IMR-90 (cell line): ENCODE measurements around the gene OR5L1. TPM values are rescaled to one million over a fixed set of nuclear protein-coding genes. Genes with fewer than 3 reads are reported as not detected.

Source experiments
- ATAC-seq: fragments of 200-7000 bp; cut with Tn5 transposase; 2 replicates; pipeline ENCODE4 v1.9.1; 2020; ENCODE audit warnings: low read depth, mild to moderate bottlenecking, moderate library complexity
- BruUV-seq: library from RNA; stranded (reverse); fragments of 400-500 nt; replicated peaks from 2 replicates; lab custom pipeline; 2021; lab: Mats Ljungman, UMichigan
- CTCF ChIA-PET: fragments of 300-600 bp; formaldehyde crosslinking; extraction: SDS; loops from one replicate; lab custom pipeline; 2021; ENCODE audit warnings: antibody characterized with exemption; lab: Yijun Ruan, JAX
- POLR2A ChIA-PET: fragments of 300-600 bp; sonication (Branson Sonifier 250); formaldehyde crosslinking; loops from one replicate; lab custom pipeline; 2022; ENCODE audit warnings: antibody characterized with exemption; ENCODE audit not compliant: unreplicated experiment; lab: Charles Lee
- DNase-seq: peaks from one replicate; pipeline ENCODE4 v3.0.0; 2013
- H2AFZ ChIP-seq: replicated peaks from 2 replicates; pipeline ENCODE3; 2013; ENCODE audit warnings: low read length, mild to moderate bottlenecking; ENCODE audit not compliant: poor library complexity
- H2AK5ac ChIP-seq: 2 replicates; pipeline ENCODE4 v1.6.1; 2013; ENCODE audit warnings: low read depth, low read length, inconsistent platforms
- H2AK9ac ChIP-seq: replicated peaks from 2 replicates; pipeline ENCODE3; 2013; ENCODE audit warnings: mild to moderate bottlenecking, low read depth, low read length, moderate library complexity; ENCODE audit not compliant: poor library complexity
- H2BK120ac ChIP-seq: 2 replicates; pipeline ENCODE4 v1.6.1; 2013; ENCODE audit warnings: low read depth, low read length, inconsistent platforms
- H2BK15ac ChIP-seq: 3 replicates; pipeline ENCODE4 v1.6.1; 2013; ENCODE audit warnings: low read depth, low read length, inconsistent platforms
- H2BK20ac ChIP-seq: 2 replicates; pipeline ENCODE4 v1.6.1; 2013; ENCODE audit warnings: low read depth, mild to moderate bottlenecking, inconsistent platforms, low read length, moderate library complexity
- H2BK5ac ChIP-seq: 2 replicates; pipeline ENCODE4 v1.6.1; 2013; ENCODE audit warnings: mild to moderate bottlenecking, low read depth, low read length, inconsistent platforms; ENCODE audit not compliant: poor library complexity, severe bottlenecking
- H3K14ac ChIP-seq: replicated peaks from 2 replicates; pipeline ENCODE4 v1.6.1; 2013; ENCODE audit warnings: low read depth, low read length, inconsistent platforms
- H3K18ac ChIP-seq: 2 replicates; pipeline ENCODE4 v1.6.1; 2013; ENCODE audit warnings: low read depth, low read length, control low read depth
- H3K23ac ChIP-seq: 2 replicates; pipeline ENCODE4 v1.6.1; 2013; ENCODE audit warnings: low read depth, low read length, inconsistent platforms
- H3K27ac ChIP-seq: 2 replicates; pipeline ENCODE4 v1.5.1; 2013; ENCODE audit warnings: mild to moderate bottlenecking, control low read depth, low read length; ENCODE audit not compliant: insufficient read depth
- H3K27me3 ChIP-seq: 2 replicates; pipeline ENCODE4 v1.6.1; 2013; ENCODE audit warnings: low read length; ENCODE audit not compliant: control insufficient read depth, insufficient read depth
- H3K36me3 ChIP-seq: 2 replicates; pipeline ENCODE4 v1.6.1; 2013; ENCODE audit warnings: low read length, mixed read lengths; ENCODE audit not compliant: control insufficient read depth, insufficient read depth
- H3K4ac ChIP-seq: 2 replicates; pipeline ENCODE4 v1.6.1; 2013; ENCODE audit warnings: low read depth, low read length, inconsistent platforms
- H3K4me1 ChIP-seq: 2 replicates; pipeline ENCODE4 v1.6.1; 2013; ENCODE audit warnings: low read length, mixed read lengths; ENCODE audit not compliant: control insufficient read depth, insufficient read depth
- H3K4me2 ChIP-seq: 2 replicates; pipeline ENCODE4 v1.6.1; 2013; ENCODE audit warnings: low read depth, mild to moderate bottlenecking, control low read depth, low read length, moderate library complexity
- H3K4me3 ChIP-seq: 2 replicates; pipeline ENCODE4 v1.5.1; 2013; ENCODE audit warnings: low read depth, mild to moderate bottlenecking, control low read depth, low read length, moderate library complexity; ENCODE audit not compliant: insufficient read depth
- H3K56ac ChIP-seq: 2 replicates; pipeline ENCODE4 v1.6.1; 2013; ENCODE audit warnings: low read length, inconsistent platforms; ENCODE audit not compliant: insufficient read depth; ENCODE audit errors: extremely low read depth
- H3K79me1 ChIP-seq, 2 experiments: 2 replicates each; pipeline ENCODE4 v1.6.1; 2013; ENCODE audit warnings: low read length in 2 of 2, inconsistent platforms in 1 of 2, low read depth in 1 of 2
- H3K9ac ChIP-seq: 2 replicates; pipeline ENCODE4 v1.6.1; 2013; ENCODE audit warnings: low read depth, low read length, control low read depth
- H3K9me1 ChIP-seq: 2 replicates; pipeline ENCODE4 v1.6.1; 2013; ENCODE audit warnings: low read length, inconsistent platforms; ENCODE audit not compliant: insufficient read depth
- H3K9me3 ChIP-seq: 2 replicates; pipeline ENCODE4 v1.6.1; 2013; ENCODE audit warnings: low read length; ENCODE audit not compliant: control insufficient read depth, insufficient read depth
- H4K20me1 ChIP-seq: 2 replicates; pipeline ENCODE4 v1.6.1; 2013; ENCODE audit warnings: low read length, inconsistent platforms; ENCODE audit not compliant: insufficient read depth
- H4K5ac ChIP-seq: 2 replicates; pipeline ENCODE4 v1.6.1; 2013; ENCODE audit warnings: mild to moderate bottlenecking, low read depth, low read length, control low read depth
- H4K8ac ChIP-seq, 2 experiments: 2 replicates each; pipeline ENCODE4 v1.6.1; 2013; ENCODE audit warnings: low read depth in 2 of 2, low read length in 2 of 2, control low read depth in 1 of 2, inconsistent platforms in 1 of 2
- H4K91ac ChIP-seq: 2 replicates; pipeline ENCODE4 v1.6.1; 2013; ENCODE audit warnings: low read depth, low read length, inconsistent platforms; ENCODE audit not compliant: insufficient read depth
- FOS ChIP-seq: fragments of 150-350 bp; IDR thresholded peaks from 2 replicates; pipeline ENCODE4 v1.6.1; 2016; ENCODE audit warnings: low read depth, low read length
- MAFK ChIP-seq: IDR thresholded peaks from 2 replicates; pipeline ENCODE4 v1.6.1; 2012; ENCODE audit warnings: low read depth, low read length, improper control_type of control experiment
- MXI1 ChIP-seq: IDR thresholded peaks from 2 replicates; pipeline ENCODE4 v1.6.1; 2012; ENCODE audit warnings: low read depth, mild to moderate bottlenecking, low read length, moderate library complexity, borderline replicate concordance
- NFE2L2 ChIP-seq: fragments of 150-350 bp; IDR thresholded peaks from 2 replicates; pipeline ENCODE4 v1.6.1; 2016; ENCODE audit warnings: low read depth, mild to moderate bottlenecking, low read length
- POLR2A ChIP-seq: IDR thresholded peaks from 2 replicates; pipeline ENCODE4 v1.6.1; 2012; ENCODE audit warnings: mild to moderate bottlenecking, low read depth, low read length
- RAD21 ChIP-seq: IDR thresholded peaks from 2 replicates; pipeline ENCODE4 v1.6.1; 2012; ENCODE audit warnings: low read length, improper control_type of control experiment
- RCOR1 ChIP-seq: IDR thresholded peaks from 2 replicates; pipeline ENCODE4 v1.6.1; 2012; ENCODE audit warnings: mild to moderate bottlenecking, low read length, improper control_type of control experiment; ENCODE audit not compliant: insufficient replicate concordance
- RFX5 ChIP-seq: IDR thresholded peaks from 2 replicates; pipeline ENCODE4 v1.8.0; 2012; ENCODE audit warnings: low read depth, mild to moderate bottlenecking, low read length, moderate library complexity
- SMC3 ChIP-seq: fragments of 150-350 bp; IDR thresholded peaks from 2 replicates; pipeline ENCODE4 v1.6.1; 2016; ENCODE audit warnings: low read depth, mild to moderate bottlenecking, antibody characterized with exemption, low read length, moderate library complexity
- WGBS, 2 experiments: methylation state at CpG; one replicate each; pipeline versions ENCODE4 v1.1.5 to v1.1.7; 2013; ENCODE audit warnings: missing lambda C conversion rate in 2 of 2; ENCODE audit not compliant: insufficient read length in 1 of 2; ENCODE audit errors: extremely low coverage in 2 of 2; 5-methylcytosine and 5-hydroxymethylcytosine counted together
- dilution Hi-C: fragments of 300-500 bp; cut with HindIII; formaldehyde crosslinking; loops from one replicate; pipeline ENCODE4 v1.14.3; 2018; ENCODE audit warnings: low sequenced_read_pairs; ENCODE audit not compliant: unreplicated experiment
- in situ Hi-C: fragments of 300-500 bp; cut with MboI; formaldehyde crosslinking; loops from 3 replicates; pipeline ENCODE4 v1.14.3; 2019; ENCODE audit warnings: low sequenced_read_pairs, inconsistent platforms, mixed read lengths
- intact Hi-C: fragments of 100-400 bp; cut with micrococcal nuclease; formaldehyde crosslinking; loops from 2 replicates; pipeline ENCODE4 v1.10.0; 2022
- polyA plus RNA-seq, 3 experiments: library from polyadenylated mRNA; depleted of rRNA; stranded (reverse); fragments of >200 nt; gene quantifications; 2 replicates each; pipeline ENCODE4 v1.2.3, GENCODE V29; 2012; ENCODE audit warnings: low replicate concordance in 1 of 3
- total RNA-seq: library from RNA; depleted of rRNA; stranded (reverse); fragments of >200 nt; gene quantifications from 2 replicates; pipeline ENCODE4 v1.2.3, GENCODE V29; 2012
- TF ChIP-seq, protein P1 (sequence below): fragments of 150-350 bp; IDR thresholded peaks from 2 replicates; pipeline ENCODE4 v1.6.1; 2017; ENCODE audit warnings: mild to moderate bottlenecking, antibody characterized with exemption, low read length, low read depth
- TF ChIP-seq, protein P2 (sequence below): conservative IDR thresholded peaks from 2 replicates; pipeline ENCODE4 v1.5.1; 2012; ENCODE audit warnings: mild to moderate bottlenecking, low read depth, low read length, improper control_type of control experiment

The OR5L1 gene
- total and polyA plus RNA-seq, 2 of the 4 experiments (the other 2 are of a cell fraction) = not detected

DNA sequence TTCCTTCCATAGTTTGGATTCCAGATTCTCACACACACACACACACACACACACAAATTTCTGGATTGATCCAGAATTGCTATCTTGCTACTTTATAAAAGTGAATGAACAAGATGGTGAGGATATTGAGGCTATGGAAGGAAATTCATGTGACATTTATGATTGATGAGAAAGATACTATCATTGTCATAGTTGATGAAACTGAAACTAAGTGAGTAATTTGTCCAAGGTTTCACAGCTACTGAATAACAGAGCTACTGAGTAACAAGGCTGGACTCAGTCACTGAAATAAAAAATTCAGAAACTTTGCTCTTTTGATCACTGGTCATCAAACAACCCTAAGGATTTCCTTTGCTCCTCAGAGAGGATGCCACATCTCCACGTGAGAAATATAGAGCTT, 43.5 kb downstream of the OR5L1 start:
- Histone ChIP-seq H4K8ac (no peak overlapping the region), H2BK120ac (no peak overlapping the region), H3K9ac (no peak overlapping the region), H3K4me3 (no peak overlapping the region), H3K27me3 (no peaks in the 10 kb centered on the region), H3K4me1 (no peaks in the 10 kb centered on the region), H3K4me2 (no peak overlapping the region), H3K4ac (no peak overlapping the region), H3K79me1 (no peaks in the 10 kb centered on the region), H3K9me1 (no peaks in the 10 kb centered on the region), H3K36me3 (no peaks in the 10 kb centered on the region), H2BK20ac (no peak overlapping the region), H3K9me3 (no peaks in the 10 kb centered on the region), H3K56ac (no peak overlapping the region), H2AFZ (no peak overlapping the region), H3K18ac (no peak overlapping the region), H4K5ac (no peak overlapping the region), H2AK5ac (no peak overlapping the region), H4K91ac (no peak overlapping the region), H2BK5ac (no peak overlapping the region), H3K14ac (no peak overlapping the region), H2BK15ac (no peak overlapping the region), H4K20me1 (no peaks in the 10 kb centered on the region), H2AK9ac (no peak overlapping the region), H3K23ac (no peak overlapping the region), H3K27ac (no peak overlapping the region)
- TF ChIP-seq POLR2A = no peak
- TF ChIP-seq NFE2L2 = no peak
- no peak for TF ChIP-seq SMC3
- no peak for TF ChIP-seq FOS
- TF ChIP-seq MAFK = no peak
- TF ChIP-seq RAD21 = no peak
- TF ChIP-seq, protein P1, sequence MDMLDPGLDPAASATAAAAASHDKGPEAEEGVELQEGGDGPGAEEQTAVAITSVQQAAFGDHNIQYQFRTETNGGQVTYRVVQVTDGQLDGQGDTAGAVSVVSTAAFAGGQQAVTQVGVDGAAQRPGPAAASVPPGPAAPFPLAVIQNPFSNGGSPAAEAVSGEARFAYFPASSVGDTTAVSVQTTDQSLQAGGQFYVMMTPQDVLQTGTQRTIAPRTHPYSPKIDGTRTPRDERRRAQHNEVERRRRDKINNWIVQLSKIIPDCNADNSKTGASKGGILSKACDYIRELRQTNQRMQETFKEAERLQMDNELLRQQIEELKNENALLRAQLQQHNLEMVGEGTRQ = no peak
- TF ChIP-seq MXI1 = no peak
- TF ChIP-seq RFX5 = no peak
- TF ChIP-seq, protein P2, sequence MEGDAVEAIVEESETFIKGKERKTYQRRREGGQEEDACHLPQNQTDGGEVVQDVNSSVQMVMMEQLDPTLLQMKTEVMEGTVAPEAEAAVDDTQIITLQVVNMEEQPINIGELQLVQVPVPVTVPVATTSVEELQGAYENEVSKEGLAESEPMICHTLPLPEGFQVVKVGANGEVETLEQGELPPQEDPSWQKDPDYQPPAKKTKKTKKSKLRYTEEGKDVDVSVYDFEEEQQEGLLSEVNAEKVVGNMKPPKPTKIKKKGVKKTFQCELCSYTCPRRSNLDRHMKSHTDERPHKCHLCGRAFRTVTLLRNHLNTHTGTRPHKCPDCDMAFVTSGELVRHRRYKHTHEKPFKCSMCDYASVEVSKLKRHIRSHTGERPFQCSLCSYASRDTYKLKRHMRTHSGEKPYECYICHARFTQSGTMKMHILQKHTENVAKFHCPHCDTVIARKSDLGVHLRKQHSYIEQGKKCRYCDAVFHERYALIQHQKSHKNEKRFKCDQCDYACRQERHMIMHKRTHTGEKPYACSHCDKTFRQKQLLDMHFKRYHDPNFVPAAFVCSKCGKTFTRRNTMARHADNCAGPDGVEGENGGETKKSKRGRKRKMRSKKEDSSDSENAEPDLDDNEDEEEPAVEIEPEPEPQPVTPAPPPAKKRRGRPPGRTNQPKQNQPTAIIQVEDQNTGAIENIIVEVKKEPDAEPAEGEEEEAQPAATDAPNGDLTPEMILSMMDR = no peak
- TF ChIP-seq RCOR1 = no peak
- in situ Hi-C loops (no loop called here), dilution Hi-C loops (no loop called here), intact Hi-C loops (no loop called here)
- ATAC-seq (no peak), DNase-seq (no peak)
- ChIA-PET POLR2A (no interaction called here), CTCF (no interaction called here)
- WGBS, 2 experiments = no CpG with 5 or more reads among the region's 1 CpG
- no TSS peak for BruUV-seq
